Effector memory CD8-positive, alpha-beta T cell (primary cell): ENCODE measurements around the gene ANKFY1.
A peak's percentile ranks its signal among the peaks of the same experiment; 100 is the strongest.

Experiments used
- ATAC-seq: fragments of 150-1000 bp; cut with Tn5 transposase; replicated peaks from 2 replicates; pipeline ENCODE4 v1.10.0; 2021; ENCODE audit warnings: mild to moderate bottlenecking, moderate library complexity
- DNase-seq, 3 experiments: peaks; one replicate each; pipeline ENCODE4 v3.0.0; 2021
- H3K27ac Mint-ChIP-seq, 2 donors: one replicate each; pipeline ENCODE4 v1.8.0; 2022; ENCODE audit warnings: mild to moderate bottlenecking in 2 of 2, mixed read lengths in 2 of 2, moderate library complexity in 2 of 2
- H3K27me3 Mint-ChIP-seq, 2 donors: one replicate each; pipeline ENCODE4 v1.8.0; 2022; ENCODE audit warnings: mixed read lengths in 2 of 2
- H3K36me3 Mint-ChIP-seq: one replicate; pipeline ENCODE4 v1.8.0; 2022; ENCODE audit warnings: mild to moderate bottlenecking, moderate library complexity, mixed read lengths; ENCODE audit not compliant: insufficient read depth
- H3K4me1 Mint-ChIP-seq, 2 donors: one replicate each; pipeline ENCODE4 v1.8.0; 2022; ENCODE audit warnings: low read depth in 2 of 2, mixed read lengths in 2 of 2
- H3K4me3 Mint-ChIP-seq, 2 donors: one replicate each; pipeline ENCODE4 v1.8.0; 2022; ENCODE audit warnings: mild to moderate bottlenecking in 2 of 2, mixed read lengths in 2 of 2, moderate library complexity in 2 of 2
- H3K9me3 Mint-ChIP-seq, 2 donors: one replicate each; pipeline ENCODE4 v1.8.0; 2022; ENCODE audit warnings: mixed read lengths in 2 of 2

The ANKFY1 gene

GRCh38 chr17:4178651-4179050 is 85.1 kb downstream of the ANKFY1 start:
- H3K9me3 Mint-ChIP-seq, result no peaks in the 10 kb centered on the region
- no peaks in the 10 kb centered on the region for H3K27me3 Mint-ChIP-seq
- H3K36me3 Mint-ChIP-seq, result peaks cover 62% of the 10 kb centered on the region
- peaks cover 37 to 40% of the 10 kb centered on the region in 2 donors for H3K4me1 Mint-ChIP-seq
- H3K27ac Mint-ChIP-seq, result peak overlapping the region in 1 of 2 donors; percentile 66
- DNase-seq, result no peak
- no peak overlapping the region for H3K4me3 Mint-ChIP-seq
- no peak for ATAC-seq

GRCh38 chr17:4177806-4178205 is 86.0 kb downstream of the ANKFY1 start:
- Mint-ChIP-seq H3K27ac (peak overlapping the region in 1 of 2 donors; percentile 88), H3K4me3 (no peak overlapping the region), H3K4me1 (peaks cover 38 to 41% of the 10 kb centered on the region in 2 donors), H3K27me3 (no peaks in the 10 kb centered on the region), H3K36me3 (peaks cover 64% of the 10 kb centered on the region), H3K9me3 (no peaks in the 10 kb centered on the region)
- ATAC-seq (no peak), DNase-seq (no peak)

- Mint-ChIP-seq H3K4me1 (peaks cover 38 to 41% of the 10 kb centered on the region in 2 donors), H3K36me3 (peaks cover 64% of the 10 kb centered on the region), H3K27ac (peak overlapping the region; percentile 88 to 94), H3K27me3 (no peaks in the 10 kb centered on the region), H3K9me3 (no peaks in the 10 kb centered on the region), H3K4me3 (peak overlapping the region; percentile 62 to 73)
- DNase-seq (no peak), ATAC-seq (peak; percentile 34)
These were observed 86.8 kb downstream of the ANKFY1 start for GRCh38 chr17:4176808-4177472.

- Mint-ChIP-seq H3K4me3 (peak overlapping the region; percentile 62 to 73), H3K27ac (peak overlapping the region; percentile 88 to 94), H3K9me3 (no peaks in the 10 kb centered on the region), H3K27me3 (no peaks in the 10 kb centered on the region), H3K36me3 (peaks cover 66% of the 10 kb centered on the region), H3K4me1 (peaks cover 38 to 41% of the 10 kb centered on the region in 2 donors)
- ATAC-seq (peak; percentile 82), DNase-seq (peak; percentile 25 to 40 (median 26))
These were observed 87.6 kb downstream of the ANKFY1 start for GRCh38 chr17:4175921-4176807.

- H3K27ac Mint-ChIP-seq, result peak overlapping the region; percentile 88 to 94
- no peaks in the 10 kb centered on the region for H3K9me3 Mint-ChIP-seq
- peaks cover 38 to 41% of the 10 kb centered on the region in 2 donors for H3K4me1 Mint-ChIP-seq
- ATAC-seq, result no peak
- H3K36me3 Mint-ChIP-seq, result peaks cover 63% of the 10 kb centered on the region
- peak overlapping the region; percentile 62 to 73 for H3K4me3 Mint-ChIP-seq
- H3K27me3 Mint-ChIP-seq, result no peaks in the 10 kb centered on the region
- no peak for DNase-seq
These were observed 89.2 kb downstream of the ANKFY1 start for GRCh38 chr17:4174556-4174955.

- no peak for ATAC-seq
- peak overlapping the region; percentile 36 to 73 for H3K4me3 Mint-ChIP-seq
- DNase-seq, result no peak
- H3K27me3 Mint-ChIP-seq, result no peaks in the 10 kb centered on the region
- H3K36me3 Mint-ChIP-seq, result peaks cover 61% of the 10 kb centered on the region
- H3K9me3 Mint-ChIP-seq, result no peaks in the 10 kb centered on the region
- peaks cover 38 to 39% of the 10 kb centered on the region in 2 donors for H3K4me1 Mint-ChIP-seq
- H3K27ac Mint-ChIP-seq, result peak overlapping the region; percentile 88 to 94
These were observed 90.0 kb downstream of the ANKFY1 start for GRCh38 chr17:4173781-4174180.

- no peaks in the 10 kb centered on the region for H3K27me3 Mint-ChIP-seq
- H3K4me1 Mint-ChIP-seq, result peaks cover 30 to 36% of the 10 kb centered on the region in 2 donors
- DNase-seq, result no peak
- H3K36me3 Mint-ChIP-seq, result peaks cover 64% of the 10 kb centered on the region
- ATAC-seq, result no peak
- H3K27ac Mint-ChIP-seq, result peak overlapping the region in 1 of 2 donors; percentile 84
- no peak overlapping the region for H3K4me3 Mint-ChIP-seq
- H3K9me3 Mint-ChIP-seq, result no peaks in the 10 kb centered on the region
These were observed 91.4 kb downstream of the ANKFY1 start for GRCh38 chr17:4172356-4172755.

GRCh38 chr17:4170639-4171280 is 93.0 kb downstream of the ANKFY1 start:
- no peaks in the 10 kb centered on the region for H3K9me3 Mint-ChIP-seq
- DNase-seq, result no peak
- no peak for ATAC-seq

GRCh38 chr17:4167786-4168185 is 96.0 kb downstream of the ANKFY1 start:
- ATAC-seq, result no peak
- H3K9me3 Mint-ChIP-seq, result no peaks in the 10 kb centered on the region
- H3K4me1 Mint-ChIP-seq, result peaks cover 0 to 3% of the 10 kb centered on the region in 2 donors
- no peak overlapping the region for H3K4me3 Mint-ChIP-seq
- H3K27me3 Mint-ChIP-seq, result no peaks in the 10 kb centered on the region
- DNase-seq, result no peak
- H3K36me3 Mint-ChIP-seq, result peaks cover 67% of the 10 kb centered on the region
- no peak overlapping the region for H3K27ac Mint-ChIP-seq

More at GRCh38 chr17:4170639-4171280, 93.0 kb downstream of the ANKFY1 start:
- Mint-ChIP-seq H3K27ac (peak overlapping the region in 1 of 2 donors; percentile 11), H3K4me1 (peaks cover 19 to 21% of the 10 kb centered on the region in 2 donors), H3K36me3 (peaks cover 77% of the 10 kb centered on the region), H3K4me3 (no peak overlapping the region), H3K27me3 (no peaks in the 10 kb centered on the region)

GRCh38 chr17:4166419-4166818 is 97.4 kb downstream of the ANKFY1 start:
- Mint-ChIP-seq H3K4me3 (no peak overlapping the region), H3K9me3 (no peaks in the 10 kb centered on the region), H3K27ac (no peak overlapping the region), H3K27me3 (no peaks in the 10 kb centered on the region), H3K4me1 (peaks cover 0 to 3% of the 10 kb centered on the region in 2 donors), H3K36me3 (peaks cover 57% of the 10 kb centered on the region)
- no peak for ATAC-seq
- no peak for DNase-seq

GRCh38 chr17:4165301-4166010 is 98.3 kb downstream of the ANKFY1 start:
- no peak for ATAC-seq
- H3K4me1 Mint-ChIP-seq, result peaks cover 0 to 3% of the 10 kb centered on the region in 2 donors
- H3K4me3 Mint-ChIP-seq, result no peak overlapping the region
- no peaks in the 10 kb centered on the region for H3K9me3 Mint-ChIP-seq
- DNase-seq, result no peak
- H3K36me3 Mint-ChIP-seq, result peaks cover 48% of the 10 kb centered on the region
- no peak overlapping the region for H3K27ac Mint-ChIP-seq
- no peaks in the 10 kb centered on the region for H3K27me3 Mint-ChIP-seq

GRCh38 chr17:4163951-4164350 is 99.8 kb downstream of the ANKFY1 start:
- Mint-ChIP-seq H3K27me3 (no peaks in the 10 kb centered on the region), H3K4me3 (no peak overlapping the region), H3K36me3 (peaks cover 43% of the 10 kb centered on the region), H3K27ac (peak overlapping the region; percentile 17 to 67), H3K4me1 (peaks cover 0 to 3% of the 10 kb centered on the region in 2 donors), H3K9me3 (no peaks in the 10 kb centered on the region)
- DNase-seq (no peak), ATAC-seq (no peak)
